Hypothalamus (tissue), 51 donors: ENCODE data around the gene PNMA3.
"Not testable (repeated sequence)": the region's sequence is repeated elsewhere in the genome, so short reads cannot be mapped to it uniquely, and the experiment has no call there.

Source experiments
- DNase-seq, 51 donors: peaks; one replicate each; lab custom pipeline; 2025; lab: John Stamatoyannopoulos, UW

PNMA3 gene

DNA sequence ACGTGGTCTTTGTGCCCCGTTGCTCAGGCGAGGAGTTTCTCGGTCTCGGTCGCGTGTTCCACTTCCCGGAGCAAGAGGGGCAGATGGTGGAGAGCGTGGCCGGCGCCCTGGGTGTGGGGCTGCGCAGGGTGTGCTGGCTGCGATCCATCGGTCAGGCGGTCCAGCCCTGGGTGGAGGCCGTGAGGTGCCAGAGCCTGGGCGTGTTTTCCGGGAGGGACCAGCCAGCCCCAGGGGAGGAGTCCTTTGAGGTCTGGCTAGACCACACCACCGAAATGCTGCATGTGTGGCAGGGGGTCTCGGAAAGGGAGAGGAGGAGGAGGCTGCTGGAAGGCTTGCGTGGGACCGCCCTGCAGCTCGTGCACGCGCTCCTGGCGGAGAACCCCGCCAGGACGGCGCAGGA lies 17.1 kb downstream of the PNMA3 start:
- DNase-seq, result not testable (repeated sequence)

DNA sequence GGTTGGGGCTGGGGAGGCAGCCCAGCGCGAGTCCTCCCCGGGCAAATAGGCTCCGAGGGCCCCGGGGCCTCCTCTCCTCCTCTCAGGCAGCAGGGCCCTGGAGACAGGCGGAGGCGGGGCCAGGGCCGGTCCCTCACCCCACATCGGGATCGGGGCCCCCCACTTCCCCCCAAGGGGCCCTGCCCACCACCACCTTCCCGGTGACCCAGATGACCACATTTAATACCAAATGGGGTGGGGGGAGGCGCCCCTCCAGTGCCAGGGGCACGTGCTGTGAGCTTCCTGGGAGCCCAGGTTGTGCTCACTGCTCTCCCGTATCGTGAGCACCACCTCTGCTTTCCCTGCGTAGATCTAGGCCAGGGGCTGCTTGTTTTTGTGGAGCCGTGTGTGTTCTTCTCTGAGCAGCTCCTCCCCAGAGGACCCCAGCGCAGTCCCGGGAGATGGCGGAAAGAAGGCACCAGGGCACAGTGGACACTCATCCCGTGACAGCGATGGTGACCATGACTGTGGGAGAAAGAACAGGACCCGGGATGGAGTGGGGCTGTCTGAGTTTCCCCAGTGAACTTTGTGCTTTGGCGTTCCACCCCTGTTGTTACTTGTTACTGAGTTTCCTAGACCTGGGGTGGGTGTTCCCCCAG lies 18.1 kb downstream of the PNMA3 start:
- no peak for DNase-seq

DNA sequence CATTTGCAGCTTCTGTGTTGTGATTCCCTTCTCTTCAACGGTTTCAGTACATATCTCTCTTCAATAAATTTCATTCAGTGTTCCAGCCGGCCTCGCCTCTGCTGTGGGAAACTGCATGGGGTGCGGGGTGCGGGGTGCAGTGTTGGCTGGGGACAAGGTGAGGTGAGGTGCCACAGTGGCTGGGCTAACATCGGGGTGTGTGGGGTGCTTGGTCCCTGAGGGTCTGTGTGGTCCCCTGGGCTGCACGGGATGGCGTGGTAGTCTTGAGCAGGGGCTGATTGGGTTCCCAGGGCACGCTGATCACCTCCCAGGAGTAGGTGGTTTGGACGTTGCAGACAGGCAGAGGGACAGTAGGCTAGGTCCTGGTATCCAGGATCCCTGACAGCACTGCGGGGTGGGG lies 18.7 kb downstream of the PNMA3 start:
- DNase-seq, result no peak

DNA sequence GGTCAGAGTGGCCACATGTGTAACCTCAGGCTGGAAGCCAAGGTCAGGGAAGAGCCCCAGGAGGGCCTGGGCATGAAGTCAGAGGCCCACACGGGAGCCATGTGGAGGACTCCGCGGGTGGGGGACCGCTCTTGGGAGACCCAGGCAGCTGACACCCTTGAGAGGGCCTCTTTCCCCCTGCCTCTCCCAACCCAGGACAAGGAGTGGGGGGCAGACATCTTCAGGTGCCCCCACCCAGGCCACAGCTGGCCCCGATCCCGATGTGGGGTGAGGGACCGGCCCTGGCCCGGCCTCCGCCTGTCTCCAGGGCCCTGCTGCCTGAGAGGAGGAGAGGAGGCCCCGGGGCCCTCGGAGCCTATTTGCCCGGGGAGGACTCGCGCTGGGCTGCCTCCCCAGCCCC lies 19.1 kb downstream of the PNMA3 start:
- DNase-seq, result no peak

DNA sequence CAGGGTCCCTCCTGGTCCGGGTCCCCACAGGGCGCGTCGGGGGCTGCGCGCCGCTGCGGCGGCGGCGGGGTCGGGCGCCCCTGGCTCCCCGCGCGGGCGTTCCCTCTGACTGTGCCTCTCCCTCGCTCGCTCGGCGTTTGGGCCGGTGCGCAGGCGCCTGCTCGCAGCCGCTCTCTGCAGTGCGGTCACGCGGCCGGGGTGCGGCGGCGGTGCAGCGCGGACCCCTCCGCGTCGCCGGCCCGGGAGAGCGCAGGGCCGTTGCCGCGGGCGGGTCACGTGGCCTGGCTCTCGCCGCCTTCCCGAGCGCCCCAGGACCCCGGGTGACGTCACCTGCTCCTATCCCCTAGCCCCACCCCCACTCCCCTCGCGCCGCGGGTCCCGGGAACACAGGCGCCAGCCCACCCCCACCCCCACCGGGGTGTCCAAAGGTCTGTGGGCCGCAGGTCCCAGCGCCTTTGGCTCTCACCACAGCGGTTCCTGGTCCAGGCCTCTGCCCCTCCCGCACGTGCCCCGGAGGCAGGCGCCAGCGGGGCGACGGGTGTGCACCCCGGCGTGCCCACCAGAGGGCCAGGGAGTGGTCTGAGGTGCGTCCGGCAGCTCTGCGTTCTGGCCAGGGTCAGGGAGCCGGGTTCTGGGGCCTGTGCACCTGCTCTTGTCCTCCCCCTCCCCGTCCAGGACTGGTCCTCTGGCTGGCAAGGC lies 21.3 kb downstream of the PNMA3 start:
- not testable (repeated sequence) for DNase-seq

DNA sequence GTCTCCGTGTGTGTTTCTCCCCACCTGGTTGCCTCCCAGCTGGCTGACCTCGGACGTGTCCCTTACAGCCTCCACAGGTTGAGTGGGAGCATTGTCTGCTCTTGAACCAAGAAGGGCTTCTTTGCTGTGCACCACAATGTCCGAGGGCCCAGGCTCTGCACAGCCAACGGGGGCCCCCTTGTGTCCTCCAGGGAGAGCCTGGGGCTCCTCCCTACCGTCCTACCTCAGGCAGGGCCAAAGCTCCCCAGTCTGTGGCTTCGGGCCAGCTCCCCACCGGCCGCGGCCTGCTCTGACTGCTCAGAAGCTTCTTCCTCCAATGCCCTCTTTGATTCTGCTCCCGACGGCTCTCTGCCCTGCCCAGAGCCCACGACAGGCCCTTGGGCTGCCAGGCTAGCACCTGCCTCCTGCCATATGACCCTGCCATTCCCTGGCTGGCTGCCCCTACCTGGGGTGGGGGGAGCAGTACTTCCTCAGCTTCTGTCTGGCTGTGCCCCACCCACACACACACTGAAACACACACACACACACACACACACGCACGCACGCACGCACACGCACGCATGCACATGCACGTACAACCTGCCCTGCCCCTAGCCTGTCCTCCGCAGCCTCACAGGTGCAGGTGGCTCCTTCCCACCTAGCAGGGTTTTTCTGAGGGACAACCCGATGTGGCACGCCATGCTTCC lies 27.1 kb downstream of the PNMA3 start:
- not testable (repeated sequence) for DNase-seq

DNA sequence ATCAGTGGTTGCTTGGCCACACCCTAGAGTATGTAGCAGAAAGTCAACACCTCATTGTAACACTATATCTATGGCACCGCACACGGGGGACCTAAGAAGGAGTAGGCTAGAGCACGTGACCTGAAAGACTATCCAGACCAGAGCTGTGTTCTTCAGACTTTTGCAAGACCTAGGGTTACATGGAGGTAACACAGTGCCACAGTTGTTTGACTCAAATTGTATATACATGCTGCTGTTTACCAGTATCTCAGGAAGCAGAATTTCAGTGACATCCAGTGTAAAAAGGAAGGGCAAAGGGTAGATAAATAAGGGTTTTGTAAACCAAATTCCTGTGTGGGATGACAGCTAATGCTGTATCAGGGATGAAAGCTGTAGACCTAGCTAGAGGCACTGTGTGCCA lies 46.1 kb downstream of the PNMA3 start:
- no peak for DNase-seq

DNA sequence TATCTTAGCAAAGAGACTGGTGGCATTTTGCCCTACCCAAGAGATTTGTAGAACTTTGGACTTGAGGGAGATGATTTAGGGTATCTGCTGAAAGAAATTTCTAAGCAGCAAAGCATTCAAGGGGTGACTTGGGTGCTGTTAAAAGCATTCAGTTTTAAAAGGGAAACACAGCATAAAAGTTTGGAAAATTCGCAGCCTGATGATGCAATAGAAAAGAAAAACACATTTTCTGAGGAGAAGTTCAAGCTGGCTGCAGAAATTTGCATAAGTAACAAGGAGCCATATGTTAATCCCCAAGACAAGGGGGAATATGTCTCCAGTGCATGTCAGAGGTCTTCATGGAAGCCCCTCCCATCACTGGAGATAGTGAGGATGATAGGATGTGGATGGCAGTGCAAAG lies 48.7 kb downstream of the PNMA3 start:
- not testable (repeated sequence) for DNase-seq

DNA sequence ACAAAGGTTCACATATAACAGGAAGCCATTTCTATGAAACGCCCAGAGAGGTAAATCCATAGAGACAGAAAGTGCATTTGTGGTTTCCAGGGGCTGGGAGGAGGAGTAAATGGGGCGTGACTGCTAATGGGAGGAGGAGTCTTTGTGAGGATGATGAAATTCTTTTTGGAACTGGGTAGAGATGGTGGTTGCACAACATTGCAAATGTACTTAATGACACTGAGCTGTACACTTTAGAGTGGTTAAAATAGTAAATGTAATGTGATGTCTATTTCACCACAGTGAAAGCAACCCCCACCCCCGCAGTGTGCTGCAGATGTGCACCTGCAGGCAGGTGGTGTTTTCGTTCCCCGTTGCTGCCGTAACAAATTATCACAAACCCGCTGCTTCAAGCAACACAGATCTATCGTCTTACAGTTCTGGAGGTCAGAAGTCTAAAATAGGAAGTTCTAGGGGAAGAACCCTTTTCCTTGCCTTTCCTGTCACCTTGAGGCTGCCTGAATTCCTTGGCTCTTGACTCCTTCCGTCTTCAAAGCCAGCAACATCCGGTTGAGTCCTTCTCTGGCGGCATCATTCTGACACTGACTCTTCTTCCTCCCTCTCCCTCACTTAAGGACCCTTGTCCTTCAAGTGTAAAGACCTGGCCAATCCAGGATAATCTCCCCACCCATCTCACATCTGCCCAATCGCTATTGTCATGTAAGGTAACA lies 50.0 kb downstream of the PNMA3 start:
- not testable (repeated sequence) for DNase-seq
